Measurements from ENCODE around the gene ANKRD6.

ANKRD6 gene

DNA sequence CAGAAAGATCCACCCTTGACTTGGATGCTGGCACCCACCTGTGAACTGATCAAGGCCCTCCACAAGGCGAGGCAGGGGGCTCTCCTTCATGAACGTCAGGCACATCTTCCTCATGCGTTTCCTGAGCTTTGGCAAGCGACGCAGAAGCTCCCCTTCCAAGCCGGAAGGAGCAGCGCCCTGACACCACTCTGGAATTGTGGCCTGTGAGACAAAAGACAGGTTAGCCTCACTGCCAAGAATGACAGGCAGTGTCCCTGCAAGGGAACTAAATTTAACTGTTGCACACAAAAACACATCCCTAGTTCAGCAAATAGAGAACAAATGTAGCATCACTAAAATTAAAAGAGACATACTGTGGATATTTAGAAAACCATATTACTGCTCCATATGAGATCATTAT lies 247.6 kb downstream of the ANKRD6 start:
- H3K4me3 ChIP-seq (ENCODE audit: control insufficient read depth, low read depth, low read length), result no peak overlapping the region
- no peak for DNase-seq (ENCODE audit: low read depth)
- TF ChIP-seq, protein P1, sequence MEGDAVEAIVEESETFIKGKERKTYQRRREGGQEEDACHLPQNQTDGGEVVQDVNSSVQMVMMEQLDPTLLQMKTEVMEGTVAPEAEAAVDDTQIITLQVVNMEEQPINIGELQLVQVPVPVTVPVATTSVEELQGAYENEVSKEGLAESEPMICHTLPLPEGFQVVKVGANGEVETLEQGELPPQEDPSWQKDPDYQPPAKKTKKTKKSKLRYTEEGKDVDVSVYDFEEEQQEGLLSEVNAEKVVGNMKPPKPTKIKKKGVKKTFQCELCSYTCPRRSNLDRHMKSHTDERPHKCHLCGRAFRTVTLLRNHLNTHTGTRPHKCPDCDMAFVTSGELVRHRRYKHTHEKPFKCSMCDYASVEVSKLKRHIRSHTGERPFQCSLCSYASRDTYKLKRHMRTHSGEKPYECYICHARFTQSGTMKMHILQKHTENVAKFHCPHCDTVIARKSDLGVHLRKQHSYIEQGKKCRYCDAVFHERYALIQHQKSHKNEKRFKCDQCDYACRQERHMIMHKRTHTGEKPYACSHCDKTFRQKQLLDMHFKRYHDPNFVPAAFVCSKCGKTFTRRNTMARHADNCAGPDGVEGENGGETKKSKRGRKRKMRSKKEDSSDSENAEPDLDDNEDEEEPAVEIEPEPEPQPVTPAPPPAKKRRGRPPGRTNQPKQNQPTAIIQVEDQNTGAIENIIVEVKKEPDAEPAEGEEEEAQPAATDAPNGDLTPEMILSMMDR (conservative IDR thresholded peaks at IDR 0.05; ENCODE audit: control insufficient read depth, insufficient read depth, low read depth, low read length), result no peak

GRCh38 chr6:89681983-89682564 lies 249.1 kb downstream of the ANKRD6 start:
- no peak overlapping the region for H3K4me3 ChIP-seq (ENCODE audit: control insufficient read depth, low read depth, low read length)
- DNase-seq (ENCODE audit: low read depth), result no peak
- TF ChIP-seq, protein P1 (conservative IDR thresholded peaks at IDR 0.05; ENCODE audit: control insufficient read depth, insufficient read depth, low read depth, low read length), result no peak

DNA sequence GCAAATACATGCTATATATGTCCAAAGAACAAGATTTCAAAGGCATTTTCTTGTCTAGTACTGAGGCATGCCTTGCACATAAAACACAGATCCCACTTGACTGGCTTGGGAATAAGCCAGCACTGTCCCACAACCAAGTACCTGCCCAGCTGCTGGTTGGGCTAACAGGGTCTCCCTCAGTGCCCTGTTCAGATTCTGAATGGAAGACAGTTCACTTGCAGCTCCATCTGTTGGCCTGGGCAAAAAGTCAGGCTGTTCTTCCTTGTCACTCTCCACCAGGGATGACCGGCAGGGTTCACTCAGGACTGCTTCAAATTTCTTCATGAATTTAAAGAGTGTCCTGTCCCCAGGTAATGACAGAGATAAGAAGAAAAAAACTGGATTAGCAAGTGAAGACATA lies 250.0 kb downstream of the ANKRD6 start:
- TF ChIP-seq, protein P1 (conservative IDR thresholded peaks at IDR 0.05; ENCODE audit: control insufficient read depth, insufficient read depth, low read depth, low read length), result no peak
- H3K4me3 ChIP-seq (ENCODE audit: control insufficient read depth, low read depth, low read length), result no peak overlapping the region
- no peak for DNase-seq (ENCODE audit: low read depth)
